Right forelimb (tissue), 1 donor: ENCODE measurements around the gene SF3B3.
"Not testable (repeated sequence)": the region's sequence is repeated elsewhere in the genome, so short reads cannot be mapped to it uniquely, and the experiment has no call there.

Experiments used
- DNase-seq: peaks from one replicate; pipeline ENCODE4 v3.0.0-alpha.2; 2018

The SF3B3 gene

GRCh38 chr16:70512456-70512855 lies 11.2 kb upstream of the SF3B3 start:
- DNase-seq = no peak

- no peak for DNase-seq
Measured at GRCh38 chr16:70520612-70521297, 2.9 kb upstream of the SF3B3 start.

- DNase-seq = no peak
Measured at GRCh38 chr16:70522216-70523075, 1.2 kb upstream of the SF3B3 start.

- DNase-seq = peak; percentile 92
Measured at GRCh38 chr16:70523076-70523742, 407 bp upstream of the SF3B3 start, which contains the start of gene COG4. TSS of gene COG4 (minus strand) at chr16:70523554. CDS start at chr16:70523543, 11 bp downstream.

- not testable (repeated sequence) for DNase-seq
Measured at GRCh38 chr16:70524399-70524825, 796 bp downstream of the SF3B3 start.

GRCh38 chr16:70526403-70526802 lies 2.8 kb downstream of the SF3B3 start:
- DNase-seq = no peak

- DNase-seq = no peak
Measured at GRCh38 chr16:70527315-70527996, 3.8 kb downstream of the SF3B3 start.

- no peak for DNase-seq
Measured at GRCh38 chr16:70529051-70529777, 5.6 kb downstream of the SF3B3 start.

GRCh38 chr16:70529954-70530353 lies 6.3 kb downstream of the SF3B3 start:
- not testable (repeated sequence) for DNase-seq

GRCh38 chr16:70534971-70535370 lies 11.4 kb downstream of the SF3B3 start:
- DNase-seq = no peak

- no peak for DNase-seq
Measured at GRCh38 chr16:70540994-70541393, 17.4 kb downstream of the SF3B3 start.

GRCh38 chr16:70544548-70544947 lies 20.9 kb downstream of the SF3B3 start:
- DNase-seq = no peak

GRCh38 chr16:70548936-70549335 lies 25.3 kb downstream of the SF3B3 start:
- no peak for DNase-seq

- no peak for DNase-seq
Measured at GRCh38 chr16:70550082-70550481, 26.5 kb downstream of the SF3B3 start.

GRCh38 chr16:70551788-70552187 lies 28.2 kb downstream of the SF3B3 start:
- no peak for DNase-seq

GRCh38 chr16:70552675-70553074 lies 29.1 kb downstream of the SF3B3 start:
- DNase-seq = no peak

GRCh38 chr16:70553645-70554044 lies 30.0 kb downstream of the SF3B3 start:
- DNase-seq = no peak

- DNase-seq = no peak
Measured at GRCh38 chr16:70556063-70556462, 32.4 kb downstream of the SF3B3 start.

- no peak for DNase-seq
Measured at GRCh38 chr16:70561623-70562022, 38.0 kb downstream of the SF3B3 start.

GRCh38 chr16:70563636-70564035 lies 40.0 kb downstream of the SF3B3 start:
- DNase-seq = no peak

GRCh38 chr16:70565053-70565452 lies 41.4 kb downstream of the SF3B3 start:
- no peak for DNase-seq

- DNase-seq = no peak
Measured at GRCh38 chr16:70568601-70569237, 45.1 kb downstream of the SF3B3 start.
